Astrocyte of the cerebellum (primary cell): ENCODE data around the gene MPC2.
A peak's percentile ranks its signal among the peaks of the same experiment; 100 is the strongest.

Experiments used
- DNase-seq: peaks from one replicate; pipeline ENCODE4 v3.0.0-alpha.2; 2011; ENCODE audit warnings: low read depth
- H3K4me3 ChIP-seq: 2 replicates; pipeline ENCODE4 v1.5.1; 2011; ENCODE audit warnings: mild to moderate bottlenecking, low read depth, low read length, moderate library complexity
- in situ Hi-C: cut with HindIII; loops from 2 replicates; pipeline ENCODE4 v1.10.0; 2017; ENCODE audit warnings: low sequenced_read_pairs
- TF ChIP-seq, protein P1 (sequence below): IDR thresholded peaks from 2 replicates; pipeline ENCODE4 v1.5.1; 2012; ENCODE audit warnings: low read length, low read depth, moderate library complexity, mild to moderate bottlenecking; ENCODE audit errors: missing control alignments

MPC2 gene

DNA sequence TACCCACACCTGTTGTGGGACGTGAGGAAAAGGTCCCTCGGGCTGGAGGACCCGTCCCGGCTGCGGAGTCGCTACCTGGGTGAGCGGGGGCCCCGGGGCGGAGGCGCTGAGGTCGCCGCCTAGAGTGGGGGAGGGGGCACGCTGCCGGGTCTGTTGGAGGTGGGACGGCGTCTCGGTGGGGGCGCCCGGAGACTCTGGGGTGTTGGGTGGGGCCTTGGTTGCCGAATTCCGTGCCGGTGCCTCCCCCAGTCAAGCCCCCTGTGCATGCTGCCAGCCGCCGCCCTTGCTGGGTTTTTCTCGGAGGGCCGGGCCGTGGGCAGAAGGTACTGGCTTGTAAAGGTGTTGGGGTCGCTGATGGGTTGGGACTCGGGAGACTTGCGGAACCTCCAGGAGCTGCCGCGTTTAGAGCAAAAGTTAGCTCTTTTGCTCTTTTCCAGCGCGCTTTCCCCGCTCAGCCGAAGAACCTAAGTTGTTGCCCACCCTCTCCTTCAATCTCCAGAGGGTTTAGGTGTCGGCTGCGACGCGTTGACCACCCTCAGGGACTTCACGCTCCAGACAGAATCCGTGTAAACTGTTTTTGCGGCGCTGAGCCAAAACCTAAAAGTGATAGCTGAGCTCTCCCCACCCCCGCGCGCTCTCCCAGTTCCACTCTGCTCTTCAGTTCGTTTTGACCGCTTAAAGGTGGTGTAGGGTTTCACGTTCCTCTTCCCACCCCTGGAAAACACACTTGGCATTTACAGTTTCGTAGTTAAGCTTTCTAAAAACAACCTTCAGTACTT lies at the start of gene MPC2:
Gene MPC2 (minus strand): TSS at position 143 of the 779 bp plus-strand sequence. CDS start 1,231 bp downstream, outside the sequence.
- peak within 1 kb of the TSS; percentile 79 for H3K4me3 ChIP-seq
- in situ Hi-C loops: no loop called here
- DNase-seq: peak; percentile 53
- TF ChIP-seq, protein P1, sequence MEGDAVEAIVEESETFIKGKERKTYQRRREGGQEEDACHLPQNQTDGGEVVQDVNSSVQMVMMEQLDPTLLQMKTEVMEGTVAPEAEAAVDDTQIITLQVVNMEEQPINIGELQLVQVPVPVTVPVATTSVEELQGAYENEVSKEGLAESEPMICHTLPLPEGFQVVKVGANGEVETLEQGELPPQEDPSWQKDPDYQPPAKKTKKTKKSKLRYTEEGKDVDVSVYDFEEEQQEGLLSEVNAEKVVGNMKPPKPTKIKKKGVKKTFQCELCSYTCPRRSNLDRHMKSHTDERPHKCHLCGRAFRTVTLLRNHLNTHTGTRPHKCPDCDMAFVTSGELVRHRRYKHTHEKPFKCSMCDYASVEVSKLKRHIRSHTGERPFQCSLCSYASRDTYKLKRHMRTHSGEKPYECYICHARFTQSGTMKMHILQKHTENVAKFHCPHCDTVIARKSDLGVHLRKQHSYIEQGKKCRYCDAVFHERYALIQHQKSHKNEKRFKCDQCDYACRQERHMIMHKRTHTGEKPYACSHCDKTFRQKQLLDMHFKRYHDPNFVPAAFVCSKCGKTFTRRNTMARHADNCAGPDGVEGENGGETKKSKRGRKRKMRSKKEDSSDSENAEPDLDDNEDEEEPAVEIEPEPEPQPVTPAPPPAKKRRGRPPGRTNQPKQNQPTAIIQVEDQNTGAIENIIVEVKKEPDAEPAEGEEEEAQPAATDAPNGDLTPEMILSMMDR: no peak

DNA sequence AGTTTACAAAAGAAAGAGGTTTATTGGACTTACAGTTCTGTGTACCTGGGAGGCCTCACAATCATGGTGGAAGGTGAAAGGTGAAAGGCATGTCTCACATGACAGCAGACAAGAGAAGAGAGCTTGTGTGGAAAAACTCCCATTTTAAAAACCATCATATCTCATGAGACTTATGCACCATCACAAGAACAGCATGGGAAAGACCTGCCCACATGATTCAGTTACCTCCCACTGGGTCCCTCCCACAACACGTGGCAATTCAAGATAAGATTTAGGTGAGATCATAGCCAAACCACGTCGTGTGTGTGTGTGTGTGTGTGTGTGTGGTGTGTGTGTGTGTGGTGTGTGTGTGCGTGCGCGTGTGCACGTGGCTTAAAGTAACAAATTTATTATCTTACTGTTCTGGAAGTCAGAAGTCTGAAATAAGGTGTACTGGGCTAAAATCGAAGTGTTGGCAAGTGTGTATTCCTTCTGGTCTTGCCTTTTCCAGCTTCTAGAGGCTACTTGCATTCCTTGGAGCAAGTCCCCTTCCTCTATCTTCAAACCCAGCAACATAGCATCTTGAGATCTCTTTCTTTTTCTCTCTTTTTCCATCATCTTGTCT lies 48.1 kb upstream of the MPC2 start:
- no peak for DNase-seq
- in situ Hi-C loops: no loop called here

DNA sequence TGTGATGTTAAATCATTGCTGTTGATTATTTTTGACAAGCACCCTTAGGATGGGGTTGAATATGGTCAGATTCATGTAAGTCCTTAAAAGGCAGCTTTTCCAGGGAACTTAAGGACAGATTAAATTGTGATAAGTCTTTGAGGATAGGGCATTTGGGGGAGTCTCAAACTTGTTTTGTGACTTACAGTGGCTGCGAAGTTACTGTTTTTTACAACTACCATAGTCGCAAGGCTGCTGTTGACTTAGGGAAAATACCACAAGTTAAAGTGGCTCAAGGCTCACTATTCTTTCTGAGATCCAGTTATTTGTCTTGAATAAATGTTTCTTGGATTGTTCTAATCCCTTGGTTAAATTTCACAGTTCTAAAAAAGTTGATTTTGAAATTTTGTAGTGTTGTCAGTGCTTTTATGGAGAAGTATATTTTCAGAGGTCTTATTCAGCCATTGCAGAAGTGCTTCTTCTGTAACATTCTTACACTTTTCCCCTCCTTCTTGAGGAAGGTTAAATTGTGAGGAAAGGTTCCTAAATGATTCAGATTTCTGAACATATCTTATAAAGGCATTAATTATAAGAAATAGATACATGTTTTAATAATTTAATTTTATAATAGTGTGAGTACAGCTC lies 47.0 kb upstream of the MPC2 start:
- no peak overlapping the region for H3K4me3 ChIP-seq
- in situ Hi-C loops: no loop called here
- no peak for DNase-seq
- TF ChIP-seq, protein P1: no peak

More for the DNA sequence above, 48.1 kb upstream of the MPC2 start:
- no peak overlapping the region for H3K4me3 ChIP-seq
- TF ChIP-seq, protein P1: no peak

DNA sequence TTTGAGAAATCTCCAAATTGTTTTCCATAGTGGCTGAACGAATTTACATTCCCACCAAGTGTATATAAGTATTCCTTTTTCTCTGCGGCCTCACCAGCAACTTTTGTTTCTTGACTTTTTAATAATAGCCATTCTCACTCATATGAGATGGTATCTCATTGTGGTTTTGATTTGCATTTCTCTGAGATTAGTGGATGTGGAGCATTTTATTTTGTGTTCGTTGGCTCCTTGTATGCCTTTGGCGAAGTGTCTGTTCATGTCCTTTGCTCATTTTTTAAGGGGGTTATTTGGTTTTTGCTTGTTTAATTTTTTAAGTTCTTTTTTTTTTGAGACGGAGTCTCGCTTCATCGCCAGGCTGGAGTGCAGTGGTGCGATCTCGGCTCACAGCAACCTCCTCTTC lies 45.1 kb upstream of the MPC2 start:
- TF ChIP-seq, protein P1: no peak
- in situ Hi-C loops: no loop called here
- peak; percentile 11 for DNase-seq

DNA sequence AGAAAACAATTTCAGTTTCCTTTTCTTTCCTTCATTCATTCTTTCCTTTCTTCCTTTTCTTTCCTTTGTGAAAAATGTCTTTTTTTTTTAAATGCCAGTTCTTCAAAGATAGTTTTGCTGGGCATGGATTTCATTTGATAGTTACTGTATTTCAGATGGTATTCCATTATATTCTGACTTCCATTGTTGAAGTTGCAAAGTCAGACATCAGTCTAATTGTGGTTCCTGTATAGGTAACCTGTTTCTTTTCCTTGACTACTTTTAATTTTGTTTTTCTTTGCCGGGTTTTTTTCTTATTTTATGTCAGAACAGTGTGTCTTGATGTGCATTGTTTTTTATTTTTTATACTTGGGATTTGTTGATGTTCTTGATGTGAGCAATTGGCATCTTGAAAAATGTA lies 40.4 kb upstream of the MPC2 start:
- TF ChIP-seq, protein P1: no peak
- in situ Hi-C loops: no loop called here
- H3K4me3 ChIP-seq: no peak overlapping the region
- no peak for DNase-seq

More for the DNA sequence above, 45.1 kb upstream of the MPC2 start:
- no peak overlapping the region for H3K4me3 ChIP-seq

DNA sequence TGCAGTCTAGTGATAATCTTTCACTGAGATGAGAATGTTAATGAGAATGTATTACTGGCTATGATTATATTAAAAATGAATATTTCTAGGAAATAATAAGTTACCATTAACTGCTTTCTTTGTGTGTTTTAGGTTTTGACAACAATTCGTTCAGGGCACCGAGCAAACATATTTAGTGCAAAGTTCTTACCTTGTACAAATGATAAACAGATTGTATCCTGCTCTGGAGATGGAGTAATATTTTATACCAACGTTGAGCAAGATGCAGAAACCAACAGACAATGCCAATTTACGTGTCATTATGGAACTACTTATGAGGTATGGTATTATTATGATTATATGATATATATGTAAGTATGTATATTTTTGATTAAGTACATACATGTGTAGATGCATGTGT lies 37.8 kb upstream of the MPC2 start:
- no peak for DNase-seq
- in situ Hi-C loops: no loop called here
- H3K4me3 ChIP-seq: no peak overlapping the region
- TF ChIP-seq, protein P1: no peak
